H1 (cell line): ENCODE data around the gene CD38. TPM values are rescaled to one million over a fixed set of nuclear protein-coding genes. Genes with fewer than 3 reads are reported as not detected.

ENCODE experiments used
- CTCF ChIA-PET: fragments of 300-600 bp; sonication (Branson Sonifier 250); formaldehyde crosslinking; loops from one replicate; lab custom pipeline; 2021; ENCODE audit not compliant: partially characterized antibody; lab: Charles Lee
- POLR2A ChIA-PET: fragments of 300-600 bp; sonication (Branson Sonifier 250); formaldehyde crosslinking; loops from one replicate; lab custom pipeline; 2021; ENCODE audit warnings: inconsistent platforms; ENCODE audit not compliant: partially characterized antibody; lab: Charles Lee
- DNase-seq, 2 experiments: peaks; one replicate each; pipeline versions ENCODE4 v3.0.0 to v3.0.0-alpha.2; 2010 to 2022; ENCODE audit warnings: low spot score in 2 of 2, low read depth in 1 of 2, mixed read lengths in 1 of 2
- FAIRE-seq: peaks from 2 replicates; lab custom pipeline; 2011; peaks lifted over from hg19 to GRCh38; lab: Jason Lieb, UNC
- H2AFZ ChIP-seq: 2 replicates; pipeline ENCODE4 v1.8.1; 2012; ENCODE audit warnings: low read length, inconsistent platforms
- H2AK5ac ChIP-seq: 2 replicates; pipeline ENCODE4 v1.6.1; 2013; ENCODE audit warnings: low read depth, low read length
- H2BK120ac ChIP-seq: replicated peaks from 2 replicates; pipeline ENCODE3; 2013; ENCODE audit warnings: low read depth, low read length, inconsistent platforms
- H2BK12ac ChIP-seq: 2 replicates; pipeline ENCODE4 v1.6.1; 2013; ENCODE audit warnings: low read depth, low read length
- H2BK15ac ChIP-seq: 2 replicates; pipeline ENCODE4 v1.6.1; 2013; ENCODE audit warnings: low read length
- H2BK20ac ChIP-seq: 2 replicates; pipeline ENCODE4 v1.6.1; 2013; ENCODE audit warnings: low read length
- H2BK5ac ChIP-seq: 2 replicates; pipeline ENCODE4 v1.6.1; 2013; ENCODE audit warnings: low read depth, low read length
- H3K14ac ChIP-seq: 2 replicates; pipeline ENCODE4 v1.6.1; 2013; ENCODE audit warnings: inconsistent platforms; ENCODE audit not compliant: insufficient read length
- H3K18ac ChIP-seq: 2 replicates; pipeline ENCODE4 v1.6.1; 2013; ENCODE audit warnings: low read length; ENCODE audit errors: extremely low read depth
- H3K23ac ChIP-seq: 2 replicates; pipeline ENCODE4 v1.6.1; 2013; ENCODE audit warnings: inconsistent platforms; ENCODE audit not compliant: insufficient read length
- H3K23me2 ChIP-seq: 2 replicates; pipeline ENCODE4 v1.6.1; 2013; ENCODE audit warnings: low read depth, low read length
- H3K27ac ChIP-seq: 2 replicates; pipeline ENCODE4 v1.6.1; 2011; ENCODE audit warnings: low read depth, low read length, inconsistent platforms
- H3K27me3 ChIP-seq, 4 experiments: replicated peaks in 1 of 4; 1 replicate in 1 of 4; 2 replicates in 3 of 4; pipeline versions ENCODE4 v1.6.1 to v1.8.1; 2011 to 2013; ENCODE audit warnings: low read length in 3 of 4, mild to moderate bottlenecking in 3 of 4, inconsistent platforms in 2 of 4, mixed read lengths in 2 of 4, moderate library complexity in 1 of 4; ENCODE audit not compliant: control insufficient read depth in 3 of 4, insufficient read depth in 3 of 4; ENCODE audit errors: extremely low read depth in 1 of 4
- H3K36me3 ChIP-seq, 4 experiments: 2 replicates each; pipeline versions ENCODE4 v1.6.1 to v1.8.1; 2011 to 2013; ENCODE audit warnings: mild to moderate bottlenecking in 4 of 4, low read length in 3 of 4, moderate library complexity in 2 of 4, control low read depth in 1 of 4, inconsistent platforms in 1 of 4; ENCODE audit not compliant: insufficient read depth in 4 of 4, control insufficient read depth in 2 of 4
- H3K4ac ChIP-seq: replicated peaks from 2 replicates; pipeline ENCODE3; 2013; ENCODE audit warnings: low read length, low read depth, mixed read lengths, inconsistent platforms; ENCODE audit not compliant: insufficient read length
- H3K4me1 ChIP-seq, 4 experiments: replicated peaks in 1 of 4; 1 replicate in 1 of 4; 2 replicates in 3 of 4; pipeline versions ENCODE4 v1.6.1 to v1.8.1; 2011 to 2013; ENCODE audit warnings: low read length in 3 of 4, inconsistent platforms in 2 of 4, mixed read lengths in 1 of 4; ENCODE audit not compliant: insufficient read depth in 4 of 4, control insufficient read depth in 3 of 4
- H3K4me2 ChIP-seq, 2 experiments: 2 replicates each; pipeline versions ENCODE4 v1.6.1 to v1.8.1; 2011 to 2013; ENCODE audit warnings: low read depth in 2 of 2, low read length in 2 of 2, control low read depth in 1 of 2, inconsistent platforms in 1 of 2, mild to moderate bottlenecking in 1 of 2; ENCODE audit not compliant: insufficient read depth in 1 of 2
- H3K4me3 ChIP-seq, 4 experiments: fragments of 200-600, 300-600 bp in 1 of 4; sonication (generic), shearing (Covaris generic), sonication (Bioruptor Twin) in 1 of 4; 2 replicates each; pipeline versions ENCODE4 v1.5.1 to v1.8.1; 2011 to 2016; ENCODE audit warnings: low read length in 4 of 4, low read depth in 3 of 4, control low read depth in 2 of 4, inconsistent platforms in 2 of 4, mild to moderate bottlenecking in 2 of 4, mixed read lengths in 1 of 4, moderate library complexity in 1 of 4; ENCODE audit not compliant: insufficient read depth in 2 of 4; ENCODE audit errors: extremely low read depth in 1 of 4
- H3K56ac ChIP-seq: replicated peaks from 2 replicates; pipeline ENCODE3; 2013; ENCODE audit warnings: low read depth, mild to moderate bottlenecking, mixed read lengths, low read length, inconsistent platforms; ENCODE audit not compliant: insufficient read length
- H3K79me1 ChIP-seq: 2 replicates; pipeline ENCODE4 v1.6.1; 2013; ENCODE audit warnings: low read depth, low read length, control low read depth
- H3K79me2 ChIP-seq, 2 experiments: 2 replicates each; pipeline versions ENCODE4 v1.6.1 to v1.8.1; 2012 to 2013; ENCODE audit warnings: low read length in 2 of 2, mild to moderate bottlenecking in 2 of 2, inconsistent platforms in 1 of 2; ENCODE audit not compliant: insufficient read depth in 2 of 2, control insufficient read depth in 1 of 2
- H3K9ac ChIP-seq, 4 experiments: replicated peaks in 1 of 4; 1 replicate in 1 of 4; 2 replicates in 3 of 4; pipeline versions ENCODE4 v1.6.1 to v1.8.1; 2011 to 2013; ENCODE audit warnings: low read depth in 3 of 4, low read length in 3 of 4, control low read depth in 2 of 4, mild to moderate bottlenecking in 2 of 4, moderate library complexity in 2 of 4, inconsistent platforms in 1 of 4; ENCODE audit errors: extremely low read depth in 1 of 4
- H3K9me3 ChIP-seq, 2 experiments: 2 replicates each; pipeline versions ENCODE4 v1.6.1 to v1.8.1; 2012 to 2013; ENCODE audit warnings: mild to moderate bottlenecking in 2 of 2, moderate library complexity in 2 of 2, control low read depth in 1 of 2, inconsistent platforms in 1 of 2, low read depth in 1 of 2, low read length in 1 of 2, mixed read lengths in 1 of 2; ENCODE audit not compliant: insufficient read depth in 2 of 2
- H4K20me1 ChIP-seq, 2 experiments: replicated peaks in 1 of 2; 2 replicates each; pipeline versions ENCODE3 to v1.8.1; 2011 to 2013; ENCODE audit warnings: inconsistent platforms in 2 of 2, low read length in 2 of 2, mild to moderate bottlenecking in 1 of 2; ENCODE audit not compliant: insufficient read depth in 2 of 2, control insufficient read depth in 1 of 2
- H4K5ac ChIP-seq: 2 replicates; pipeline ENCODE4 v1.6.1; 2013; ENCODE audit warnings: low read length, low read depth, mixed read lengths, inconsistent platforms; ENCODE audit not compliant: insufficient read length
- H4K8ac ChIP-seq: 2 replicates; pipeline ENCODE4 v1.8.0; 2013; ENCODE audit warnings: mild to moderate bottlenecking, moderate library complexity, low read length, inconsistent platforms; ENCODE audit not compliant: insufficient read depth; ENCODE audit errors: extremely low read depth
- H4K91ac ChIP-seq: replicated peaks from 2 replicates; pipeline ENCODE3; 2013; ENCODE audit warnings: low read length, mixed read lengths, inconsistent platforms; ENCODE audit not compliant: insufficient read length
- BRCA1 ChIP-seq: IDR thresholded peaks from 2 replicates; pipeline ENCODE4 v1.6.1; 2012; ENCODE audit warnings: low read depth, low read length, improper control_type of control experiment
- CBX8 ChIP-seq: fragments of 300-800, 300-1000 bp; sonication (generic); IDR thresholded peaks from 2 replicates; pipeline ENCODE4 v1.7.1; 2016; ENCODE audit warnings: low read depth, low read length, borderline replicate concordance
- CHD1 ChIP-seq: IDR thresholded peaks from 2 replicates; pipeline ENCODE4 v1.6.1; 2012; ENCODE audit warnings: low read depth, low read length, improper control_type of control experiment
- E2F6 ChIP-seq: IDR thresholded peaks from 2 replicates; pipeline ENCODE4 v1.6.1; 2012; ENCODE audit warnings: inconsistent platforms
- KDM1A ChIP-seq: fragments of 200-600, 300-600 bp; sonication (generic); IDR thresholded peaks from 2 replicates; pipeline ENCODE4 v1.7.1; 2016; ENCODE audit warnings: mild to moderate bottlenecking, low read length, borderline replicate concordance
- KDM4A ChIP-seq: IDR thresholded peaks from one replicate; pipeline ENCODE4 v1.7.1; 2012; ENCODE audit warnings: low read depth, mild to moderate bottlenecking, moderate library complexity, low read length, inconsistent platforms; ENCODE audit not compliant: severe bottlenecking
- MAX ChIP-seq: IDR thresholded peaks from 2 replicates; pipeline ENCODE4 v1.6.1; 2012; ENCODE audit warnings: inconsistent platforms
- RXRA ChIP-seq: IDR thresholded peaks from 2 replicates; pipeline ENCODE4 v1.6.1; 2011; ENCODE audit warnings: low read depth, mild to moderate bottlenecking, low read length, moderate library complexity; ENCODE audit not compliant: insufficient read depth
- SIN3A ChIP-seq, 2 experiments: IDR thresholded peaks in 1 of 2; conservative IDR thresholded peaks in 1 of 2; 2 replicates each; pipeline ENCODE4 v1.6.1; 2011 to 2012; ENCODE audit warnings: low read length in 2 of 2, improper control_type of control experiment in 1 of 2, low read depth in 1 of 2, mild to moderate bottlenecking in 1 of 2
- SRF ChIP-seq: IDR thresholded peaks from 2 replicates; pipeline ENCODE4 v1.6.1; 2011; ENCODE audit warnings: mild to moderate bottlenecking, low read depth, low read length, moderate library complexity
- SUZ12 ChIP-seq: fragments of 200-600 bp; sonication (generic); IDR thresholded peaks from 2 replicates; pipeline ENCODE4 v1.6.1; 2012; ENCODE audit warnings: mild to moderate bottlenecking, inconsistent platforms, low read length, moderate library complexity, mixed read lengths
- TEAD4 ChIP-seq: IDR thresholded peaks from 2 replicates; pipeline ENCODE4 v1.6.1; 2012; ENCODE audit warnings: low read depth, low read length, inconsistent platforms, mixed read lengths
- WGBS, 2 experiments: shearing (Covaris generic) in 1 of 2; methylation state at CpG; one replicate each; pipeline versions ENCODE4 v1.1.6 to v1.1.7; 2013 to 2015; ENCODE audit warnings: low lambda C conversion rate in 2 of 2, mixed read lengths in 2 of 2, inconsistent platforms in 1 of 2, low coverage in 1 of 2, missing lambda C conversion rate in 1 of 2; ENCODE audit not compliant: insufficient replicate concordance in 2 of 2, insufficient coverage in 1 of 2, insufficient read length in 1 of 2; ENCODE audit errors: extremely low coverage in 1 of 2, missing lambda C conversion rate in 1 of 2; 5-methylcytosine and 5-hydroxymethylcytosine counted together
- polyA plus RNA-seq, 7 experiments: library from polyadenylated mRNA; depleted of rRNA in 3 of 7; stranded (reverse) in 5 of 7; unstranded in 2 of 7; fragments of >200 nt in 5 of 7; fragments of 200-250 nt in 2 of 7; gene quantifications; 1 replicate in 5 of 7; 2 replicates in 1 of 7; 4 replicates in 1 of 7; pipeline versions ENCODE4 v1.2.1 to v1.2.3, GENCODE V29; 2011 to 2013; ENCODE audit warnings: missing spikeins in 2 of 7, mixed read lengths in 2 of 7
- total RNA-seq: library from RNA; stranded (reverse); fragmentation: NEBNext Ultra II Directional; extraction: Animal tissue kit (Norgen Biotek cat#: 25700); gene quantifications from 2 replicates; pipeline ENCODE4 v1.2.1, GENCODE V29; 2021

The CD38 gene
- total and polyA plus RNA-seq, 2 of the 8 experiments (the other 6 are each of a cell fraction or from before 2014, with no cell fraction given), result 0.14 to 0.24 TPM

- Histone ChIP-seq H3K27ac (no peak overlapping the region), H3K36me3 (no peaks in the 10 kb centered on the region), H3K18ac (no peak overlapping the region), H3K4ac (no peak overlapping the region), H3K4me3 (no peak overlapping the region), H3K9ac (no peak overlapping the region), H3K4me2 (no peak overlapping the region), H2AK5ac (no peak overlapping the region), H3K23ac (no peak overlapping the region), H3K23me2 (no peaks in the 10 kb centered on the region), H3K79me1 (no peaks in the 10 kb centered on the region), H3K9me3 (peaks cover 0 to 8% of the 10 kb centered on the region in 2 experiments; a peak in 1 of 4 replicates), H3K27me3 (no peaks in the 10 kb centered on the region), H4K91ac (no peak overlapping the region), H3K79me2 (no peaks in the 10 kb centered on the region), H2AFZ (no peak overlapping the region), H2BK120ac (no peak overlapping the region), H3K56ac (no peak overlapping the region), H4K20me1 (no peaks in the 10 kb centered on the region), H4K8ac (no peak overlapping the region), H2BK20ac (no peak overlapping the region), H2BK5ac (no peak overlapping the region), H3K14ac (no peak overlapping the region), H2BK12ac (no peak overlapping the region), H4K5ac (no peak overlapping the region), H2BK15ac (no peak overlapping the region), H3K4me1 (no peaks in the 10 kb centered on the region)
- 83% methylated on average over 1 of the region's 1 CpG; no CpG with 5 or more reads in 1 of the 2 experiments for WGBS, 2 experiments
- FAIRE-seq (no peak), DNase-seq (no peak)
- POLR2A ChIA-PET, result no interaction called here
- CTCF ChIA-PET, result no interaction called here
- TF ChIP-seq TEAD4, result no peak
- TF ChIP-seq SIN3A (conservative IDR thresholded peaks at IDR 0.05 in 1 of 2, IDR thresholded peaks at IDR 0.05 in 1 of 2; ENCODE audit: low read depth in 1 of 2, low read length in 2 of 2), result no peak
- TF ChIP-seq CBX8, result no peak
- TF ChIP-seq BRCA1, result no peak
- no peak for TF ChIP-seq SUZ12
- TF ChIP-seq KDM4A, result no peak
- no peak for TF ChIP-seq E2F6
- TF ChIP-seq KDM1A, result no peak
- TF ChIP-seq MAX, result no peak
- TF ChIP-seq RXRA, result no peak
- TF ChIP-seq CHD1, result no peak
- no peak for TF ChIP-seq SRF
Observed at GRCh38 chr4:15794905-15795304, 16.8 kb downstream of the CD38 start.
